Measurements from ENCODE around the gene FHL2. TPM values are rescaled to one million over a fixed set of nuclear protein-coding genes. Genes with fewer than 3 reads are reported as not detected.

FHL2 gene
- total and polyA plus RNA-seq, 8 donors = 1.4 to 9.1 (median 3.9) TPM

GRCh38 chr2:105383432-105384166, 15.3 kb downstream of the FHL2 start:
- H3K36me3 ChIP-seq = no peaks in the 10 kb centered on the region
- FAIRE-seq = no peak
- ATAC-seq = no peak

GRCh38 chr2:105382177-105382576, 16.7 kb downstream of the FHL2 start:
- no peaks in the 10 kb centered on the region for H3K36me3 ChIP-seq
- DNase-seq = no peak
- 82 to 91% methylated on average over 5 of the region's 5 CpGs for WGBS, 2 donors
- H3K9me3 ChIP-seq = no peaks in the 10 kb centered on the region
- no peak for TF ChIP-seq CTCF (IDR thresholded peaks at IDR 0.05)
- no peak overlapping the region for H3K27ac ChIP-seq
- FAIRE-seq = no peak
- no peaks in the 10 kb centered on the region for H3K27me3 ChIP-seq
- intact Hi-C loops (cut with DNase I) = no loop called here
- no peaks in the 10 kb centered on the region for H3K4me1 ChIP-seq
- ATAC-seq = no peak
- no peak overlapping the region for H3K4me3 ChIP-seq

More at GRCh38 chr2:105383432-105384166, 15.3 kb downstream of the FHL2 start:
- DNase-seq = no peak
- Histone ChIP-seq H3K4me3 (no peak overlapping the region), H3K27me3 (no peaks in the 10 kb centered on the region), H3K4me1 (no peaks in the 10 kb centered on the region), H3K9me3 (no peaks in the 10 kb centered on the region), H3K27ac (no peak overlapping the region)
- TF ChIP-seq CTCF (IDR thresholded peaks at IDR 0.05) = no peak
- 71 to 78% methylated on average over 8 of the region's 8 CpGs for WGBS, 2 donors
- intact Hi-C loops (cut with DNase I) = no loop called here

- no peaks in the 10 kb centered on the region for H3K9me3 ChIP-seq
- intact Hi-C loops (cut with DNase I) = no loop called here
- no peak overlapping the region for H3K4me3 ChIP-seq
- H3K4me1 ChIP-seq = no peaks in the 10 kb centered on the region
- DNase-seq (no peak), FAIRE-seq (no peak), ATAC-seq (no peak)
- no peaks in the 10 kb centered on the region for H3K27me3 ChIP-seq
- 81 to 82% methylated on average over 14 of the region's 14 CpGs for WGBS, 2 donors
- TF ChIP-seq CTCF (IDR thresholded peaks at IDR 0.05) = no peak
- H3K36me3 ChIP-seq = no peaks in the 10 kb centered on the region
- H3K27ac ChIP-seq = no peak overlapping the region
Observed at GRCh38 chr2:105381101-105381668, 17.7 kb downstream of the FHL2 start.

- Histone ChIP-seq H3K36me3 (no peaks in the 10 kb centered on the region), H3K27me3 (no peaks in the 10 kb centered on the region), H3K27ac (no peak overlapping the region), H3K4me1 (no peaks in the 10 kb centered on the region), H3K4me3 (no peak overlapping the region), H3K9me3 (no peaks in the 10 kb centered on the region)
- FAIRE-seq = no peak
- no peak for ATAC-seq
- DNase-seq = no peak
- WGBS, 2 donors = 60 to 65% methylated on average over 9 of the region's 9 CpGs
- intact Hi-C loops (cut with DNase I) = no loop called here
- TF ChIP-seq CTCF (IDR thresholded peaks at IDR 0.05) = no peak
Observed at GRCh38 chr2:105380432-105381100, 18.3 kb downstream of the FHL2 start.
